ENCODE data around the gene CAMK2A. TPM values are rescaled to one million over a fixed set of nuclear protein-coding genes. Genes with fewer than 3 reads are reported as not detected.

The CAMK2A gene
- total and polyA plus RNA-seq, 2 experiments from 2014 or later: 0.18 TPM; not detected in 1

DNA sequence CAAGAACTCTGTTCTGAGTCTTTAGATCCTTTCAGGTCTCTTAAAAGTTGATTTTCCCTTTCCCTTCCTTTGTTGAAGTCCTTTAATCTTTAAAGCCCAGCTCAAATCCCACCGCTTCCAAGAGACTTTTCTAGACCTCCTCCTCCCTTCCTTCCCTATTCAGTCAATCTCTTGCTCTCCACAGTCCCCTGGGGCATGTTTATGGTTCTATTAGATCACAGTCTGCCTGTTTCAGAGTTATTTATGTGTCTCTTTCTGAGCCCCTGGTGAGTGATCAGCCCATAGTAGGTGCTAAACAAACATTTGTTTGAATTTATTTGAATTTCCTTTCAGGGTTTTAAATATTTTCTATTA, 20.3 kb upstream of the CAMK2A start:
- Histone ChIP-seq H3K4me1 (ENCODE audit: insufficient read depth) (peaks cover 17% of the 10 kb centered on the region), H3K27me3 (ENCODE audit: insufficient read depth) (no peaks in the 10 kb centered on the region), H3K4me3 (no peak overlapping the region), H2AFZ (no peak overlapping the region), H3K27ac (ENCODE audit: low read depth) (no peak overlapping the region), H4K20me1 (replicated peaks; ENCODE audit: insufficient read depth) (no peaks in the 10 kb centered on the region), H3F3A (replicated peaks; ENCODE audit: low read depth) (no peaks in the 10 kb centered on the region), H3K36me3 (ENCODE audit: insufficient read depth) (no peaks in the 10 kb centered on the region), H3K9me2 (ENCODE audit: insufficient read depth) (no peaks in the 10 kb centered on the region), H3K4me2 (no peak overlapping the region), H3K79me2 (replicated peaks; ENCODE audit: insufficient read depth) (no peaks in the 10 kb centered on the region)
- H3K36me3 Mint-ChIP-seq (ENCODE audit: low read depth): no peaks in the 10 kb centered on the region
- DNase-seq (ENCODE audit: low spot score) (no peak), ATAC-seq (no peak)
- peaks cover 24% of the 10 kb centered on the region for H3K4me1 Mint-ChIP-seq
- H3K9me3 Mint-ChIP-seq: no peaks in the 10 kb centered on the region
- TF ChIP-seq EZH2 (IDR thresholded peaks at IDR 0.05; ENCODE audit: low read depth, unreplicated experiment) (no peak), JUNB (IDR thresholded peaks at IDR 0.05; ENCODE audit: unreplicated experiment) (no peak), EZH2phosphoT487 (IDR thresholded peaks at IDR 0.05; ENCODE audit: unreplicated experiment) (no peak), ZNF331 (CRISPR knock-in tag; IDR thresholded peaks at IDR 0.05; ENCODE audit: low read depth) (no peak), CREB1 (CRISPR knock-in tag; IDR thresholded peaks at IDR 0.05; ENCODE audit: low read depth) (no peak), NANOG (IDR thresholded peaks at IDR 0.05; ENCODE audit: borderline replicate concordance) (no peak), POLR2AphosphoS5 (IDR thresholded peaks at IDR 0.05; ENCODE audit: low read depth) (no peak), STAT1 (IDR thresholded peaks at IDR 0.05; ENCODE audit: unreplicated experiment) (no peak), ZNF114 (CRISPR knock-in tag; IDR thresholded peaks at IDR 0.05) (no peak)
- TF ChIP-seq, protein P1, sequence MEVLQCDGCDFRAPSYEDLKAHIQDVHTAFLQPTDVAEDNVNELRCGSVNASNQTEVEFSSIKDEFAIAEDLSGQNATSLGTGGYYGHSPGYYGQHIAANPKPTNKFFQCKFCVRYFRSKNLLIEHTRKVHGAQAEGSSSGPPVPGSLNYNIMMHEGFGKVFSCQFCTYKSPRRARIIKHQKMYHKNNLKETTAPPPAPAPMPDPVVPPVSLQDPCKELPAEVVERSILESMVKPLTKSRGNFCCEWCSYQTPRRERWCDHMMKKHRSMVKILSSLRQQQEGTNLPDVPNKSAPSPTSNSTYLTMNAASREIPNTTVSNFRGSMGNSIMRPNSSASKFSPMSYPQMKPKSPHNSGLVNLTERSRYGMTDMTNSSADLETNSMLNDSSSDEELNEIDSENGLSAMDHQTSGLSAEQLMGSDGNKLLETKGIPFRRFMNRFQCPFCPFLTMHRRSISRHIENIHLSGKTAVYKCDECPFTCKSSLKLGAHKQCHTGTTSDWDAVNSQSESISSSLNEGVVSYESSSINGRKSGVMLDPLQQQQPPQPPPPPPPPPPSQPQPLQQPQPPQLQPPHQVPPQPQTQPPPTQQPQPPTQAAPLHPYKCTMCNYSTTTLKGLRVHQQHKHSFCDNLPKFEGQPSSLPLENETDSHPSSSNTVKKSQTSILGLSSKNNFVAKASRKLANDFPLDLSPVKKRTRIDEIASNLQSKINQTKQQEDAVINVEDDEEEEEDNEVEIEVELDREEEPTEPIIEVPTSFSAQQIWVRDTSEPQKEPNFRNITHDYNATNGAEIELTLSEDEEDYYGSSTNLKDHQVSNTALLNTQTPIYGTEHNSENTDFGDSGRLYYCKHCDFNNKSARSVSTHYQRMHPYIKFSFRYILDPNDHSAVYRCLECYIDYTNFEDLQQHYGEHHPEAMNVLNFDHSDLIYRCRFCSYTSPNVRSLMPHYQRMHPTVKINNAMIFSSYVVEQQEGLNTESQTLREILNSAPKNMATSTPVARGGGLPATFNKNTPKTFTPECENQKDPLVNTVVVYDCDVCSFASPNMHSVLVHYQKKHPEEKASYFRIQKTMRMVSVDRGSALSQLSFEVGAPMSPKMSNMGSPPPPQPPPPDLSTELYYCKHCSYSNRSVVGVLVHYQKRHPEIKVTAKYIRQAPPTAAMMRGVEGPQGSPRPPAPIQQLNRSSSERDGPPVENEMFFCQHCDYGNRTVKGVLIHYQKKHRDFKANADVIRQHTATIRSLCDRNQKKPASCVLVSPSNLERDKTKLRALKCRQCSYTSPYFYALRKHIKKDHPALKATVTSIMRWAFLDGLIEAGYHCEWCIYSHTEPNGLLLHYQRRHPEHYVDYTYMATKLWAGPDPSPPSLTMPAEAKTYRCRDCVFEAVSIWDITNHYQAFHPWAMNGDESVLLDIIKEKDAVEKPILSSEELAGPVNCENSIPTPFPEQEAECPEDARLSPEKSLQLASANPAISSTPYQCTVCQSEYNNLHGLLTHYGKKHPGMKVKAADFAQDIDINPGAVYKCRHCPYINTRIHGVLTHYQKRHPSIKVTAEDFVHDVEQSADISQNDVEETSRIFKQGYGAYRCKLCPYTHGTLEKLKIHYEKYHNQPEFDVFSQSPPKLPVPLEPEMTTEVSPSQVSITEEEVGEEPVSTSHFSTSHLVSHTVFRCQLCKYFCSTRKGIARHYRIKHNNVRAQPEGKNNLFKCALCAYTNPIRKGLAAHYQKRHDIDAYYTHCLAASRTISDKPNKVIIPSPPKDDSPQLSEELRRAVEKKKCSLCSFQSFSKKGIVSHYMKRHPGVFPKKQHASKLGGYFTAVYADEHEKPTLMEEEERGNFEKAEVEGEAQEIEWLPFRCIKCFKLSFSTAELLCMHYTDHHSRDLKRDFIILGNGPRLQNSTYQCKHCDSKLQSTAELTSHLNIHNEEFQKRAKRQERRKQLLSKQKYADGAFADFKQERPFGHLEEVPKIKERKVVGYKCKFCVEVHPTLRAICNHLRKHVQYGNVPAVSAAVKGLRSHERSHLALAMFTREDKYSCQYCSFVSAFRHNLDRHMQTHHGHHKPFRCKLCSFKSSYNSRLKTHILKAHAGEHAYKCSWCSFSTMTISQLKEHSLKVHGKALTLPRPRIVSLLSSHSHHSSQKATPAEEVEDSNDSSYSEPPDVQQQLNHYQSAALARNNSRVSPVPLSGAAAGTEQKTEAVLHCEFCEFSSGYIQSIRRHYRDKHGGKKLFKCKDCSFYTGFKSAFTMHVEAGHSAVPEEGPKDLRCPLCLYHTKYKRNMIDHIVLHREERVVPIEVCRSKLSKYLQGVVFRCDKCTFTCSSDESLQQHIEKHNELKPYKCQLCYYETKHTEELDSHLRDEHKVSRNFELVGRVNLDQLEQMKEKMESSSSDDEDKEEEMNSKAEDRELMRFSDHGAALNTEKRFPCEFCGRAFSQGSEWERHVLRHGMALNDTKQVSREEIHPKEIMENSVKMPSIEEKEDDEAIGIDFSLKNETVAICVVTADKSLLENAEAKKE (CRISPR knock-in tag; IDR thresholded peaks at IDR 0.05): no peak
- TF ChIP-seq, protein P2, sequence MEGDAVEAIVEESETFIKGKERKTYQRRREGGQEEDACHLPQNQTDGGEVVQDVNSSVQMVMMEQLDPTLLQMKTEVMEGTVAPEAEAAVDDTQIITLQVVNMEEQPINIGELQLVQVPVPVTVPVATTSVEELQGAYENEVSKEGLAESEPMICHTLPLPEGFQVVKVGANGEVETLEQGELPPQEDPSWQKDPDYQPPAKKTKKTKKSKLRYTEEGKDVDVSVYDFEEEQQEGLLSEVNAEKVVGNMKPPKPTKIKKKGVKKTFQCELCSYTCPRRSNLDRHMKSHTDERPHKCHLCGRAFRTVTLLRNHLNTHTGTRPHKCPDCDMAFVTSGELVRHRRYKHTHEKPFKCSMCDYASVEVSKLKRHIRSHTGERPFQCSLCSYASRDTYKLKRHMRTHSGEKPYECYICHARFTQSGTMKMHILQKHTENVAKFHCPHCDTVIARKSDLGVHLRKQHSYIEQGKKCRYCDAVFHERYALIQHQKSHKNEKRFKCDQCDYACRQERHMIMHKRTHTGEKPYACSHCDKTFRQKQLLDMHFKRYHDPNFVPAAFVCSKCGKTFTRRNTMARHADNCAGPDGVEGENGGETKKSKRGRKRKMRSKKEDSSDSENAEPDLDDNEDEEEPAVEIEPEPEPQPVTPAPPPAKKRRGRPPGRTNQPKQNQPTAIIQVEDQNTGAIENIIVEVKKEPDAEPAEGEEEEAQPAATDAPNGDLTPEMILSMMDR (conservative IDR thresholded peaks at IDR 0.05; ENCODE audit: low read depth in 2 of 2): no peak
- TF ChIP-seq, protein P3, sequence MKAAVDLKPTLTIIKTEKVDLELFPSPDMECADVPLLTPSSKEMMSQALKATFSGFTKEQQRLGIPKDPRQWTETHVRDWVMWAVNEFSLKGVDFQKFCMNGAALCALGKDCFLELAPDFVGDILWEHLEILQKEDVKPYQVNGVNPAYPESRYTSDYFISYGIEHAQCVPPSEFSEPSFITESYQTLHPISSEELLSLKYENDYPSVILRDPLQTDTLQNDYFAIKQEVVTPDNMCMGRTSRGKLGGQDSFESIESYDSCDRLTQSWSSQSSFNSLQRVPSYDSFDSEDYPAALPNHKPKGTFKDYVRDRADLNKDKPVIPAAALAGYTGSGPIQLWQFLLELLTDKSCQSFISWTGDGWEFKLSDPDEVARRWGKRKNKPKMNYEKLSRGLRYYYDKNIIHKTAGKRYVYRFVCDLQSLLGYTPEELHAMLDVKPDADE (IDR thresholded peaks at IDR 0.05): no peak
- TF ChIP-seq, protein P4, sequence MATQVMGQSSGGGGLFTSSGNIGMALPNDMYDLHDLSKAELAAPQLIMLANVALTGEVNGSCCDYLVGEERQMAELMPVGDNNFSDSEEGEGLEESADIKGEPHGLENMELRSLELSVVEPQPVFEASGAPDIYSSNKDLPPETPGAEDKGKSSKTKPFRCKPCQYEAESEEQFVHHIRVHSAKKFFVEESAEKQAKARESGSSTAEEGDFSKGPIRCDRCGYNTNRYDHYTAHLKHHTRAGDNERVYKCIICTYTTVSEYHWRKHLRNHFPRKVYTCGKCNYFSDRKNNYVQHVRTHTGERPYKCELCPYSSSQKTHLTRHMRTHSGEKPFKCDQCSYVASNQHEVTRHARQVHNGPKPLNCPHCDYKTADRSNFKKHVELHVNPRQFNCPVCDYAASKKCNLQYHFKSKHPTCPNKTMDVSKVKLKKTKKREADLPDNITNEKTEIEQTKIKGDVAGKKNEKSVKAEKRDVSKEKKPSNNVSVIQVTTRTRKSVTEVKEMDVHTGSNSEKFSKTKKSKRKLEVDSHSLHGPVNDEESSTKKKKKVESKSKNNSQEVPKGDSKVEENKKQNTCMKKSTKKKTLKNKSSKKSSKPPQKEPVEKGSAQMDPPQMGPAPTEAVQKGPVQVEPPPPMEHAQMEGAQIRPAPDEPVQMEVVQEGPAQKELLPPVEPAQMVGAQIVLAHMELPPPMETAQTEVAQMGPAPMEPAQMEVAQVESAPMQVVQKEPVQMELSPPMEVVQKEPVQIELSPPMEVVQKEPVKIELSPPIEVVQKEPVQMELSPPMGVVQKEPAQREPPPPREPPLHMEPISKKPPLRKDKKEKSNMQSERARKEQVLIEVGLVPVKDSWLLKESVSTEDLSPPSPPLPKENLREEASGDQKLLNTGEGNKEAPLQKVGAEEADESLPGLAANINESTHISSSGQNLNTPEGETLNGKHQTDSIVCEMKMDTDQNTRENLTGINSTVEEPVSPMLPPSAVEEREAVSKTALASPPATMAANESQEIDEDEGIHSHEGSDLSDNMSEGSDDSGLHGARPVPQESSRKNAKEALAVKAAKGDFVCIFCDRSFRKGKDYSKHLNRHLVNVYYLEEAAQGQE (IDR thresholded peaks at IDR 0.05; ENCODE audit: unreplicated experiment): no peak
- H3K4me3 Mint-ChIP-seq: no peak overlapping the region
- H3K27ac Mint-ChIP-seq: no peak overlapping the region
- peaks cover 3% of the 10 kb centered on the region for H3K27me3 Mint-ChIP-seq (ENCODE audit: insufficient read depth, low read depth, poor library complexity)
